SK-N-SH (cell line): ENCODE results near the gene POTEG. TPM values are rescaled to one million over a fixed set of nuclear protein-coding genes. Genes with fewer than 3 reads are reported as not detected.
"Not testable (repeated sequence)": the region's sequence is repeated elsewhere in the genome, so short reads cannot be mapped to it uniquely, and the experiment has no call there.

ENCODE experiments used
- CTCF ChIA-PET: fragments of 300-600, 350-600 bp; formaldehyde crosslinking; extraction: SDS; loops from one replicate; lab custom pipeline; 2021; lab: Yijun Ruan, JAX
- POLR2A ChIA-PET: fragments of 350-600 bp; sonication (Branson Sonifier 250); formaldehyde crosslinking; extraction: SDS; loops from one replicate; lab custom pipeline; 2020; ENCODE audit warnings: antibody characterized with exemption, inconsistent platforms; lab: Yijun Ruan, JAX
- DNase-seq: peaks from one replicate; pipeline ENCODE4 v3.0.0; 2012
- H2AFZ ChIP-seq: fragments of 200-600 bp; sonication (generic); 2 replicates; pipeline ENCODE4 v1.8.1; 2016; ENCODE audit warnings: antibody characterized with exemption, mild to moderate bottlenecking, low read depth
- H3F3A ChIP-seq: fragments of 200-600 bp; sonication (generic); replicated peaks from 2 replicates; pipeline ENCODE3; 2016; ENCODE audit warnings: antibody characterized with exemption, mild to moderate bottlenecking; ENCODE audit not compliant: insufficient read depth
- H3K27ac ChIP-seq, 2 experiments: fragments of 200-500 bp in 1 of 2; fragments of 200-600 bp in 1 of 2; sonication (Bioruptor generic) in 1 of 2; sonication (generic), shearing (Covaris generic) in 1 of 2; 2 replicates each; pipeline versions ENCODE4 v1.5.1 to v1.6.1; 2014 to 2016; ENCODE audit warnings: low read depth in 2 of 2, inconsistent platforms in 1 of 2, low read length in 1 of 2, mild to moderate bottlenecking in 1 of 2, mixed read lengths in 1 of 2
- H3K27me3 ChIP-seq: fragments of 200-600 bp; sonication (generic), shearing (Covaris generic); 2 replicates; pipeline ENCODE4 v1.6.1; 2016; ENCODE audit warnings: mixed run types; ENCODE audit not compliant: insufficient read depth
- H3K36me3 ChIP-seq, 2 experiments: fragments of 200-500 bp in 1 of 2; fragments of 200-600 bp in 1 of 2; sonication (Bioruptor generic) in 1 of 2; sonication (generic) in 1 of 2; replicated peaks in 1 of 2; 2 replicates each; pipeline versions ENCODE3 to v1.5.1; 2014 to 2016; ENCODE audit warnings: low read length in 1 of 2, mild to moderate bottlenecking in 1 of 2; ENCODE audit not compliant: insufficient read depth in 2 of 2, control insufficient read depth in 1 of 2
- H3K4me1 ChIP-seq, 2 experiments: fragments of 200-500 bp in 1 of 2; fragments of 200-600 bp in 1 of 2; sonication (Bioruptor generic) in 1 of 2; sonication (generic), shearing (Covaris generic) in 1 of 2; 2 replicates each; pipeline versions ENCODE4 v1.5.1 to v1.6.1; 2014 to 2016; ENCODE audit warnings: low read depth in 1 of 2, low read length in 1 of 2, mixed run types in 1 of 2; ENCODE audit not compliant: insufficient read depth in 2 of 2, control insufficient read depth in 1 of 2
- H3K4me2 ChIP-seq: fragments of 200-600 bp; sonication (generic), shearing (Covaris generic); 2 replicates; pipeline ENCODE4 v1.6.1; 2017; ENCODE audit warnings: mixed run types
- H3K4me3 ChIP-seq, 2 experiments: fragments of 200-500 bp in 1 of 2; fragments of 200-600 bp in 1 of 2; sonication (Bioruptor generic) in 1 of 2; sonication (generic), shearing (Covaris generic) in 1 of 2; 2 replicates each; pipeline versions ENCODE4 v1.5.1 to v1.8.1; 2014 to 2016; ENCODE audit warnings: low read depth in 2 of 2, inconsistent platforms in 1 of 2, low read length in 1 of 2, mild to moderate bottlenecking in 1 of 2, mixed read lengths in 1 of 2, moderate library complexity in 1 of 2
- H3K79me2 ChIP-seq: fragments of 200-600 bp; sonication (generic); 2 replicates; pipeline ENCODE4 v1.8.1; 2017; ENCODE audit warnings: mild to moderate bottlenecking; ENCODE audit not compliant: insufficient read depth
- H3K9ac ChIP-seq: fragments of 200-600 bp; sonication (generic); 2 replicates; pipeline ENCODE4 v1.6.1; 2017; ENCODE audit warnings: mixed run types
- H3K9me2 ChIP-seq: fragments of 200-600 bp; sonication (generic); 2 replicates; pipeline ENCODE4 v1.6.1; 2017; ENCODE audit warnings: mixed run types
- H3K9me3 ChIP-seq: fragments of 200-600 bp; sonication (generic); 2 replicates; pipeline ENCODE4 v1.6.1; 2017; ENCODE audit warnings: mixed run types, mild to moderate bottlenecking, moderate library complexity
- H4K20me1 ChIP-seq: fragments of 200-600 bp; sonication (generic); 2 replicates; pipeline ENCODE4 v1.6.1; 2017; ENCODE audit warnings: mild to moderate bottlenecking, mixed run types; ENCODE audit not compliant: insufficient read depth
- WGBS: methylation state at CpG from one replicate; pipeline ENCODE4 v1.1.6; 2017; ENCODE audit warnings: low lambda C conversion rate; 5-methylcytosine and 5-hydroxymethylcytosine counted together
- polyA plus RNA-seq, 3 experiments: library from polyadenylated mRNA; depleted of rRNA; stranded (reverse); fragments of >200 nt; gene quantifications; 2 replicates each; pipeline ENCODE4 v1.2.3, GENCODE V29; 2012

POTEG gene
- polyA plus RNA-seq, 1 of the 3 experiments (the other 2 are of a cell fraction) = 0.43 TPM

GRCh38 chr14:19384088-19384781 lies 49.9 kb downstream of the POTEG start:
- H3K79me2 ChIP-seq, H2AFZ ChIP-seq, H3K4me2 ChIP-seq, H3K9me3 ChIP-seq, H4K20me1 ChIP-seq, H3K4me3 ChIP-seq, CTCF ChIA-PET, H3K4me1 ChIP-seq, H3K36me3 ChIP-seq, DNase-seq, H3F3A ChIP-seq, H3K27me3 ChIP-seq, H3K9ac ChIP-seq, POLR2A ChIA-PET, H3K27ac ChIP-seq, H3K9me2 ChIP-seq: not testable (repeated sequence)
- WGBS = 8% methylated on average over 2 of the region's 6 CpGs

GRCh38 chr14:19383008-19383584 lies 51.0 kb downstream of the POTEG start:
- DNase-seq, H3K36me3 ChIP-seq, H3F3A ChIP-seq, H3K4me3 ChIP-seq, H3K4me1 ChIP-seq, H4K20me1 ChIP-seq, H3K9me2 ChIP-seq, CTCF ChIA-PET, H2AFZ ChIP-seq, H3K79me2 ChIP-seq, H3K4me2 ChIP-seq, H3K9me3 ChIP-seq, H3K9ac ChIP-seq, POLR2A ChIA-PET, H3K27ac ChIP-seq, H3K27me3 ChIP-seq: not testable (repeated sequence)
- no CpG with 5 or more reads among the region's 6 CpGs for WGBS

- H3F3A ChIP-seq, H3K36me3 ChIP-seq, H3K9ac ChIP-seq, H3K4me3 ChIP-seq, H3K9me2 ChIP-seq, CTCF ChIA-PET, H3K9me3 ChIP-seq, H4K20me1 ChIP-seq, H2AFZ ChIP-seq, DNase-seq, H3K27ac ChIP-seq, H3K79me2 ChIP-seq, H3K4me1 ChIP-seq, POLR2A ChIA-PET, H3K4me2 ChIP-seq, H3K27me3 ChIP-seq: not testable (repeated sequence)
- 36% methylated on average over 1 of the region's 1 CpG for WGBS
Measured at GRCh38 chr14:19380137-19380536, 54.0 kb downstream of the POTEG start.

GRCh38 chr14:19374451-19374903 lies 59.7 kb downstream of the POTEG start:
- peaks cover 11% of the 10 kb centered on the region; the same call in 1 of the 2 replicates for H3K27me3 ChIP-seq
- H4K20me1 ChIP-seq, POLR2A ChIA-PET, CTCF ChIA-PET, H3K36me3 ChIP-seq, H3K9me3 ChIP-seq, H3K27ac ChIP-seq, H3K79me2 ChIP-seq, H3K9ac ChIP-seq, H3K4me3 ChIP-seq, H2AFZ ChIP-seq, DNase-seq, H3K4me1 ChIP-seq, H3K4me2 ChIP-seq, H3F3A ChIP-seq, H3K9me2 ChIP-seq: not testable (repeated sequence)
- WGBS = 49% methylated on average over 13 of the region's 13 CpGs
